CD8-positive, alpha-beta memory T cell (primary cell): ENCODE measurements around the gene SMURF2. TPM values are rescaled to one million over a fixed set of nuclear protein-coding genes. Genes with fewer than 3 reads are reported as not detected.

Experiments used
- CTCF ChIA-PET: fragments of 350-600 bp; sonication (Branson Sonifier 250); formaldehyde crosslinking; loops from one replicate; lab custom pipeline; 2021; ENCODE audit warnings: antibody characterized with exemption; lab: Charles Lee
- POLR2A ChIA-PET: fragments of 350-600 bp; sonication (Branson Sonifier 250); formaldehyde crosslinking; loops from one replicate; lab custom pipeline; 2021; ENCODE audit warnings: antibody characterized with exemption; lab: Charles Lee
- DNase-seq, 5 donors: peaks; one replicate each; pipeline versions ENCODE4 v3.0.0 to v3.0.0-alpha.2; 2020 to 2022; ENCODE audit warnings: mixed read lengths in 1 of 5
- H3K27ac ChIP-seq: one replicate; pipeline ENCODE4 v1.7.0; 2013; ENCODE audit warnings: low read depth, mild to moderate bottlenecking, low read length, moderate library complexity
- H3K27me3 ChIP-seq: 2 replicates; pipeline ENCODE4 v1.7.0; 2013; ENCODE audit warnings: low read length, mild to moderate bottlenecking; ENCODE audit not compliant: insufficient read depth, poor library complexity, severe bottlenecking
- H3K36me3 ChIP-seq: 2 replicates; pipeline ENCODE4 v1.7.0; 2013; ENCODE audit warnings: mild to moderate bottlenecking, low read length, moderate library complexity; ENCODE audit not compliant: insufficient read depth
- H3K4me1 ChIP-seq: 2 replicates; pipeline ENCODE4 v1.7.0; 2013; ENCODE audit warnings: mild to moderate bottlenecking, low read length, moderate library complexity; ENCODE audit not compliant: insufficient read depth
- H3K4me3 ChIP-seq: 2 replicates; pipeline ENCODE4 v1.7.0; 2013; ENCODE audit warnings: mild to moderate bottlenecking, low read length
- H3K9me3 ChIP-seq: 2 replicates; pipeline ENCODE4 v1.7.0; 2013; ENCODE audit warnings: mild to moderate bottlenecking, low read length
- H3K27ac Mint-ChIP-seq, 8 donors: one replicate each; pipeline ENCODE4 v1.8.0; 2020 to 2021; ENCODE audit warnings: mixed read lengths in 8 of 8, mild to moderate bottlenecking in 6 of 8, inconsistent platforms in 3 of 8, moderate library complexity in 3 of 8
- H3K27me3 Mint-ChIP-seq, 2 donors: one replicate each; pipeline ENCODE4 v1.8.0; 2020 to 2021; ENCODE audit warnings: mixed read lengths in 2 of 2, mild to moderate bottlenecking in 1 of 2, moderate library complexity in 1 of 2
- H3K36me3 Mint-ChIP-seq, 3 donors: one replicate each; pipeline ENCODE4 v1.8.0; 2020 to 2021; ENCODE audit warnings: mixed read lengths in 3 of 3, inconsistent platforms in 1 of 3, mild to moderate bottlenecking in 1 of 3
- H3K4me1 Mint-ChIP-seq, 3 donors: one replicate each; pipeline ENCODE4 v1.8.0; 2020 to 2021; ENCODE audit warnings: mixed read lengths in 3 of 3, inconsistent platforms in 1 of 3, mild to moderate bottlenecking in 1 of 3
- H3K4me3 Mint-ChIP-seq, 7 donors: one replicate each; pipeline ENCODE4 v1.8.0; 2020 to 2021; ENCODE audit warnings: mixed read lengths in 7 of 7, mild to moderate bottlenecking in 6 of 7, moderate library complexity in 4 of 7, inconsistent platforms in 2 of 7
- H3K9me3 Mint-ChIP-seq, 5 donors: one replicate each; pipeline ENCODE4 v1.8.0; 2020 to 2022; ENCODE audit warnings: mixed read lengths in 5 of 5, mild to moderate bottlenecking in 3 of 5, moderate library complexity in 2 of 5, inconsistent platforms in 1 of 5
- polyA plus RNA-seq: library from polyadenylated mRNA; unstranded; fragments of 300-500 nt; fragmentation: Illumina TruSeq; gene quantifications from one replicate; pipeline ENCODE4 v1.2.3, GENCODE V29; 2021
- total RNA-seq, 2 experiments: library from RNA; stranded (reverse); gene quantifications; one replicate each; pipeline ENCODE4 v1.2.3, GENCODE V29; 2021

The SMURF2 gene
- total and polyA plus RNA-seq, 3 experiments from 2014 or later: 7.8 to 19.0 (median 18.9) TPM

GRCh38 chr17:64540118-64540776 lies 121.9 kb downstream of the SMURF2 start:
- H3K4me1 ChIP-seq: no peaks in the 10 kb centered on the region
- H3K27ac ChIP-seq: no peak overlapping the region
- Mint-ChIP-seq H3K27ac (peak overlapping the region in 4 of 8 donors; percentile 27 to 83 (median 53)), H3K4me1 (no peaks in the 10 kb centered on the region), H3K9me3 (no peaks in the 10 kb centered on the region), H3K27me3 (no peaks in the 10 kb centered on the region), H3K4me3 (no peak overlapping the region), H3K36me3 (peaks cover 0 to 73% (median 7%) of the 10 kb centered on the region in 3 donors)
- DNase-seq: no peak
- no peaks in the 10 kb centered on the region for H3K9me3 ChIP-seq
- ChIA-PET CTCF (no interaction called here), POLR2A (interaction anchor here (0.5 kb wide), 1 partner anchor 144 kb away, joined by 4 read pairs; no protein-coding TSS in a partner anchor)
- peaks cover 23% of the 10 kb centered on the region for H3K36me3 ChIP-seq
- H3K4me3 ChIP-seq: no peak overlapping the region
- H3K27me3 ChIP-seq: no peaks in the 10 kb centered on the region

DNA sequence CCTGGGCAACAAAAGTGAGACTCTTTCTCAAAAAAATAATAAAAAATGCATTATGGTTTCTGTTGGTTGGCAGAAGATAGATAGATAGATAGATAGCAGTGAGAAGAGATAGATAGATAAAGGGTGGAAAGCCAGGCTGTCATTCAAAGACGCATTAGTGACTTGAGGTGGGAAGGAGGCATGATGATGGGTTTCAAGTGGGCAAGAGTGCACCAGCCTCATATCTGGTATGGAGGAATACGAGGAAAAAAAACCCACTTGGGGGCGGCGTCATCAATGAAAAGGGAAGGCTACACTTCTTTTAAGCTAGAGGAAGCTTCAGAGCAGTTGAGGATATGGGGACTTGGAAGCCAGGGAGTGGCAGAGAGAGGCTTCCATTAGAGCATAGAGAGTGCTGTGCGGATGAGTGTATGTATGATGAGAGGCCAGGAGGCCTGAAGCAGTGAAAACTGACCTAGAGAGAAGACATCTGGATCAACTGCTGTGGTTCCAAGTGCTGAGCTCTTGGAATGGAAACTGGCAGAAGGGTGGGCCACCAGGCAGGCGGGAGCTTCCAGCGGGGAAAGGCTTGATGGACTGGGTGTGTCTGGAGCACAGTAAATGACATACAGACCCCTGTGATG lies 123.5 kb downstream of the SMURF2 start:
- no peaks in the 10 kb centered on the region for H3K27me3 Mint-ChIP-seq
- POLR2A ChIA-PET: no interaction called here
- H3K9me3 Mint-ChIP-seq: no peaks in the 10 kb centered on the region
- H3K4me1 Mint-ChIP-seq: no peaks in the 10 kb centered on the region
- H3K36me3 Mint-ChIP-seq: peaks cover 0 to 74% (median 7%) of the 10 kb centered on the region in 3 donors
- Histone ChIP-seq H3K36me3 (peaks cover 33% of the 10 kb centered on the region), H3K27ac (no peak overlapping the region), H3K9me3 (no peaks in the 10 kb centered on the region), H3K27me3 (no peaks in the 10 kb centered on the region), H3K4me3 (no peak overlapping the region), H3K4me1 (no peaks in the 10 kb centered on the region)
- CTCF ChIA-PET: no interaction called here
- H3K4me3 Mint-ChIP-seq: no peak overlapping the region
- peak overlapping the region in 5 of 8 donors; percentile 6 to 85 (median 70) for H3K27ac Mint-ChIP-seq
- peak in 1 of 5 donors; percentile 1 for DNase-seq

GRCh38 chr17:64537488-64537887 lies 124.6 kb downstream of the SMURF2 start:
- Histone ChIP-seq H3K27me3 (no peaks in the 10 kb centered on the region), H3K9me3 (no peaks in the 10 kb centered on the region), H3K4me3 (no peak overlapping the region), H3K36me3 (peaks cover 37% of the 10 kb centered on the region), H3K27ac (no peak overlapping the region), H3K4me1 (no peaks in the 10 kb centered on the region)
- POLR2A ChIA-PET: interaction anchor here (0.6 kb wide), 1 partner anchor 103 kb away, joined by 3 read pairs; no protein-coding TSS in a partner anchor
- Mint-ChIP-seq H3K9me3 (no peaks in the 10 kb centered on the region), H3K4me3 (no peak overlapping the region), H3K4me1 (no peaks in the 10 kb centered on the region), H3K27ac (peak overlapping the region in 3 of 8 donors; percentile 20 to 72 (median 33)), H3K27me3 (no peaks in the 10 kb centered on the region), H3K36me3 (peaks cover 5 to 79% (median 12%) of the 10 kb centered on the region in 3 donors)
- CTCF ChIA-PET: no interaction called here
- no peak for DNase-seq

- POLR2A ChIA-PET: no interaction called here
- Mint-ChIP-seq H3K4me3 (no peak overlapping the region), H3K9me3 (no peaks in the 10 kb centered on the region), H3K27ac (peak overlapping the region in 2 of 8 donors; percentile 20 to 72), H3K36me3 (peaks cover 5 to 79% (median 15%) of the 10 kb centered on the region in 3 donors), H3K4me1 (no peaks in the 10 kb centered on the region), H3K27me3 (no peaks in the 10 kb centered on the region)
- H3K9me3 ChIP-seq: no peaks in the 10 kb centered on the region
- DNase-seq: no peak
- no peaks in the 10 kb centered on the region for H3K27me3 ChIP-seq
- H3K27ac ChIP-seq: no peak overlapping the region
- H3K36me3 ChIP-seq: peaks cover 42% of the 10 kb centered on the region
- no peak overlapping the region for H3K4me3 ChIP-seq
- no peaks in the 10 kb centered on the region for H3K4me1 ChIP-seq
- CTCF ChIA-PET: no interaction called here
These were observed 125.2 kb downstream of the SMURF2 start for GRCh38 chr17:64536913-64537312.

DNA sequence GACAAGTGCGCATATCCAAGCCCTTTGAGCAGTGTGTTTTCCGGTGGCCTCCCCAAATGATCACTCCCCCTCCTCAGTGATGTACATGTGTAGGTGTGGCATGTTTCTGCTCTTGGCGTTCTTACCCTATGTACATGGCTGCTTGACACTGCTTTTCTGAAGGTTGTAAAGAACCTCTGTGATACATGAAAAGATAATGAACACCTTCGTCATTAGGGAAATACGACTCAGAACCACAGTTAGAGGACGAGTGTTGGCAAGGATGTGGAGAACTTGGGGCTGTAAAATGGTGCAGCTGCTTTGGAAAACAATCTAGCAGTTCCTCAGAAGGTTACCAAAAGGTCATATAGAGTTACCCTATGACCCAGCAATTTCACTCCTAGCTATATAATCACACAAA lies 126.8 kb downstream of the SMURF2 start:
- no peaks in the 10 kb centered on the region for H3K27me3 ChIP-seq
- DNase-seq: no peak
- peaks cover 57% of the 10 kb centered on the region for H3K36me3 ChIP-seq
- H3K9me3 Mint-ChIP-seq: no peaks in the 10 kb centered on the region
- no peak overlapping the region for H3K27ac ChIP-seq
- no peaks in the 10 kb centered on the region for H3K27me3 Mint-ChIP-seq
- ChIA-PET CTCF (interaction anchor here (0.9 to 1.2 kb wide), 2 partner anchors 115 to 118 kb away, joined by 3 read pairs; no protein-coding TSS in a partner anchor), POLR2A (no interaction called here)
- no peaks in the 10 kb centered on the region for H3K9me3 ChIP-seq
- peak overlapping the region in 1 of 8 donors; percentile 36 for H3K27ac Mint-ChIP-seq
- H3K36me3 Mint-ChIP-seq: peaks cover 5 to 88% (median 19%) of the 10 kb centered on the region in 3 donors
- H3K4me3 ChIP-seq: no peak overlapping the region
- no peak overlapping the region for H3K4me3 Mint-ChIP-seq
- no peaks in the 10 kb centered on the region for H3K4me1 Mint-ChIP-seq
- no peaks in the 10 kb centered on the region for H3K4me1 ChIP-seq

DNA sequence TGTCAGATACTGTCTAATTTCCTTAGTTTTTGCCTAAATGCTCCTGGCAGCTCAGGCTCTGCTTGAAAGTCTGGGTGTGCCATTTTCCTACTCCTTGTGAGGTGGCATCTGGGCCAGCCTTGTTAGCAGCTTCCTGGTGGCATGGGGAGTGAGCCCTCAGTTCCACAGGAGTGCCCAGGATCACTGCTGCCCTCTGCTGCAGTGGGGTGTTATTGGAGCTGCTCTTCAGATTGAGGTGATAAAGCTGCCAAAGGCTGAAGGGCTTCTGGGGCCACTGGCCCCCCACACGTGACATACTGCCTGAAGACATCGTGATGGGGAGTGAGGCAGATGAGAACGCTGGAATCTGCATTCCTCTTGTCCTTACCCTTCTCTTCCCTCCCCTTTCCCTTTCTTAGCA lies 127.9 kb downstream of the SMURF2 start:
- Histone ChIP-seq H3K4me1 (no peaks in the 10 kb centered on the region), H3K36me3 (peaks cover 68% of the 10 kb centered on the region), H3K27me3 (no peaks in the 10 kb centered on the region), H3K27ac (no peak overlapping the region), H3K4me3 (no peak overlapping the region), H3K9me3 (no peaks in the 10 kb centered on the region)
- H3K4me1 Mint-ChIP-seq: no peaks in the 10 kb centered on the region
- H3K9me3 Mint-ChIP-seq: no peaks in the 10 kb centered on the region
- POLR2A ChIA-PET: no interaction called here
- DNase-seq: no peak
- CTCF ChIA-PET: interaction anchor here (1.1 to 1.2 kb wide), 2 partner anchors 116 to 243 kb away, joined by 3 read pairs; no protein-coding TSS in a partner anchor
- no peaks in the 10 kb centered on the region for H3K27me3 Mint-ChIP-seq
- peaks cover 5 to 91% (median 24%) of the 10 kb centered on the region in 3 donors for H3K36me3 Mint-ChIP-seq
- H3K27ac Mint-ChIP-seq: peak overlapping the region in 2 of 8 donors; percentile 6 to 70
- no peak overlapping the region for H3K4me3 Mint-ChIP-seq

DNA sequence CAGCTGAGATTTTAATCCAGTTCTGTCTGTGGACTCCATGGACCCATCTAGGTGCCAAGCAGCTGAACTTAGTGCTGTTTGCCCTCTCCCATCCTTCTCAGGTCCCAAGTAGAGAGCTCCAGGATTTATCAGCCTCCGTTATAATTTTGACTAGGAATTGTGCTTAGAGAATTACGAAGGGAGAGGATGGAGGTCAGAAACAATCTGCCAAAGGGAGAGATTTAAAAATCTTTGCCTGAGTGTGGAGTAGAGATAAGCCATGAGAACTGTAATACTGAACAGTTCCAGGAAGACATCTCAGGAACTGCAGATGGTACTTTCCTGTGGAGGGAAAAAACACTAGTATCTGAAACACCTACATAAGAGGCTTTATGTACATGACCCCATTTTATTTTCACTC lies 128.3 kb downstream of the SMURF2 start:
- peak overlapping the region in 5 of 8 donors; percentile 38 to 70 (median 45) for H3K27ac Mint-ChIP-seq
- no peaks in the 10 kb centered on the region for H3K4me1 ChIP-seq
- no peaks in the 10 kb centered on the region for H3K27me3 Mint-ChIP-seq
- ChIA-PET CTCF (interaction anchor here (1.1 to 1.2 kb wide), 2 partner anchors 116 to 243 kb away, joined by 3 read pairs; no protein-coding TSS in a partner anchor), POLR2A (no interaction called here)
- H3K36me3 ChIP-seq: peaks cover 72% of the 10 kb centered on the region
- H3K4me3 ChIP-seq: no peak overlapping the region
- no peaks in the 10 kb centered on the region for H3K9me3 Mint-ChIP-seq
- no peak for DNase-seq
- H3K4me3 Mint-ChIP-seq: no peak overlapping the region
- no peaks in the 10 kb centered on the region for H3K9me3 ChIP-seq
- H3K36me3 Mint-ChIP-seq: peaks cover 5 to 93% (median 26%) of the 10 kb centered on the region in 3 donors
- H3K4me1 Mint-ChIP-seq: no peaks in the 10 kb centered on the region
- no peak overlapping the region for H3K27ac ChIP-seq
- H3K27me3 ChIP-seq: no peaks in the 10 kb centered on the region

DNA sequence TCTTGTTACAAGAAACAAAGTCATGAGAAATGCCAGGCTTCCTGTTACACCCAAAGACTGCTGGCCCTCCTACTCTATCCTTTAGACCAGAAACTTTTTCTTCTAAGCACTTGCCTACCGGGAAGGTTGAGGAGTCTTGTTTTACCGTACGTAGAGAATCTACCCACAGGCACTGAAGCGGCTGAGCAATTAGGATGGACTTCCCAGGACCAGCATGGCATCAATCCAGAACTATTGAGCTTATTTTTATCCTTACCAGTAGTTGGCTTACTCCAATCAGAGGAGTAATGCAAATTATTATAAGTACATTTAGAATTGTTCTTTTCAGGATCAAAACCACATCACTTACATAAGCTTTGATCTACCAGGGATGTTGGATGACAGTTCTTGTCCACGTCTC lies 129.7 kb downstream of the SMURF2 start:
- Mint-ChIP-seq H3K4me1 (no peaks in the 10 kb centered on the region), H3K4me3 (no peak overlapping the region), H3K36me3 (peaks cover 5 to 95% (median 31%) of the 10 kb centered on the region in 3 donors), H3K9me3 (no peaks in the 10 kb centered on the region), H3K27me3 (no peaks in the 10 kb centered on the region), H3K27ac (peak overlapping the region in 3 of 8 donors; percentile 40 to 74 (median 42))
- Histone ChIP-seq H3K27ac (no peak overlapping the region), H3K36me3 (peaks cover 69% of the 10 kb centered on the region), H3K27me3 (no peaks in the 10 kb centered on the region), H3K4me3 (no peak overlapping the region), H3K9me3 (no peaks in the 10 kb centered on the region), H3K4me1 (no peaks in the 10 kb centered on the region)
- ChIA-PET POLR2A (interaction anchor here (0.6 kb wide), 1 partner anchor 101 kb away, joined by 4 read pairs; no protein-coding TSS in a partner anchor), CTCF (interaction anchor here (1.0 to 1.4 kb wide), 3 partner anchors 17 to 86 kb away, joined by 3 to 4 read pairs (median 3); no protein-coding TSS in a partner anchor)
- DNase-seq: no peak
